Stimulated activated CD8-positive, alpha-beta memory T cell treated with anti-CD3 and anti-CD28 coated beads, Interleukin-12 subunit alpha, Interleukin-12 subunit beta, amount 100 ng/mL, for 1 hour (primary cell): ENCODE data around the gene C19orf85.

ENCODE experiments used
- DNase-seq: peaks from one replicate; pipeline ENCODE4 v3.0.0-alpha.2; 2020; ENCODE audit warnings: low read depth

The C19orf85 gene

DNA sequence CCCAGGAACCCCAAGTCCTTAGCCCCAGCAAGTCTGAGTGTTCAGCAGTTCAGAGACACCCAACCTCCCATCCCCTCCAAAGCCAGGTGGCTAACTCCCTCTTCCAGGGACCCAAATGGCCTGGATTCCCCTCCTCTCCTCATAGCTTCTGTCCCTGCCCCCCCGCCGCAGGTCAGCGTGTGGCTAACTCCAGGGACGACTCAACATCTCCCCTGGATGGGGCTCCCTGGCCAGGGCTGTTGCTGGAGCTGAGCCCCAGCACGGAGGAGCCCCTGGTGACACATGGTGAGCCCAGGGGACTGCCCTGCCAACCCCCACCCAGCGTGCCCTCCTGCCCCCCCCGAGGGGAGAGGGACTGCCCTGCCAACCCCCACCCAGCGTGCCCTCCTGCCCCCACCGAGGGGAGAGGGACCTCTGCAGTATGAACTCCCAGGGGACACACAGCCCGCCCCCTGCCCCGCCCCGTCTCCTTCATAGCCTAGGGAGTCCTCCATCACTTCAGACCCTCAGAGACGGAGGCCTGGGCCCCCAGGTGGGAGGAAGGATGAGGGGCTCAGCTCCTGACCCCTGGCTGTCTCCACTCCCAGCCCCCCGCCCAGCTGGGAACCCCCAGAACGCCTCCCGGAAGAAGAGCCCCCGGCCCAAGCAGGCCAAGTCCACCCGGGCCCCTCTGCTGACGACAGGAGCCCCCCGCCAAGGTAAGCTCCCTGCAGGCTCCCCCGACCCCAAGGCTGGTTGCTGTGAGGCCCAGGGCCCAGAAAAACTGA, 25.3 kb upstream of the C19orf85 start:
- DNase-seq = no peak

- DNase-seq = no peak
Observed at GRCh38 chr19:55488986-55489710, 24.6 kb upstream of the C19orf85 start.

- no peak for DNase-seq
Observed at GRCh38 chr19:55487924-55488687, 23.6 kb upstream of the C19orf85 start, which contains the start of gene SSC5D. Gene SSC5D (plus strand): TSS chr19:55488436. CDS start chr19:55488590, 154 bp downstream.

DNA sequence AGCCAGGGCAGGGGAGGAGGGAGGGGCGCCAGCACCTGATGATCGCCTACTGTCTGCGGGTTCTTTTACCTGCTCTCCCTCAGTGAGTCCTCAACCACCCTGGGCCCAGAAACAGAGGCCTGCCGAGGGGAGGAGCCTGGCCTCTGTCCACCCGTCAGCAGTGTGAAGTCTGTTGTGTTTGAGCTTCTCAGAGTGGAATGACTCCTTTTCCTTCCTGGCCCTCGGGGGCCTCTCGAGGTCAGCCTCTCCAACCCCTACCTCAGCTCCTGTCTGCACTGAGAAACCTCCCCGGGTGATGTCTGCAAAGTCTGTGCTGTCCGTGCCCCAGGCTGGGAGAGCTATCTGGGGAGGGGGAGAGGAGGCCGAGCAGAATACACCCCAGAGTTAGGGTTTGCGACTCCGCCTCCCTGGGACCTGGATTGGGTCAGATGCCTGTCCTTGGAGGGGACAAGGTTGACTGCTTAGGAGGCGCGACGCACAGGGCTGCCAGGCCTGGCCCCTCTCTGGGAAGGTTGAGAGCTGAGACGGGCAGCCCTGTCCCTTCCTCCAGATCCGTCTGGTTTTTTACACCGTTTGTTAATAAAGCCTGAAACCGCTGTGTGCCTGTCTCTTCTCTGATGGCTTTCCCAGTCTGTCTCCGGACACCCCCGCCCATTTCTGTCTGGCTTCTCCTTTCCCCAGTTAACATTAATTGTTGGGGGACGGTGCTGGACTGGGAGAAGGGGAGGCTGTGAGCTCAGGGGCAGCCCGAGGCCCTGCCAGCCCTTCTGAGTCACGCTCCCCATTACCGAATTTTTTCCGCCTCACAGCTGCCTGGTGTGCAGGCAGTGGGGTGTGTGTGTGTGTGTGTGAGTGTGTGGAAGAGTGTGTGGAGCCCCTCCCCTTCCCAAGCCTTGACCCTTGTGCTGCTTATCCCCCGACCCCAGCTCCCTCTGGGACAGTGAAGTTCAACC, 22.7 kb upstream of the C19orf85 start:
- peak; percentile 24 for DNase-seq

GRCh38 chr19:55486043-55486970, 21.8 kb upstream of the C19orf85 start:
- no peak for DNase-seq

- DNase-seq = no peak
Observed at GRCh38 chr19:55485439-55486011, 21.0 kb upstream of the C19orf85 start.

DNA sequence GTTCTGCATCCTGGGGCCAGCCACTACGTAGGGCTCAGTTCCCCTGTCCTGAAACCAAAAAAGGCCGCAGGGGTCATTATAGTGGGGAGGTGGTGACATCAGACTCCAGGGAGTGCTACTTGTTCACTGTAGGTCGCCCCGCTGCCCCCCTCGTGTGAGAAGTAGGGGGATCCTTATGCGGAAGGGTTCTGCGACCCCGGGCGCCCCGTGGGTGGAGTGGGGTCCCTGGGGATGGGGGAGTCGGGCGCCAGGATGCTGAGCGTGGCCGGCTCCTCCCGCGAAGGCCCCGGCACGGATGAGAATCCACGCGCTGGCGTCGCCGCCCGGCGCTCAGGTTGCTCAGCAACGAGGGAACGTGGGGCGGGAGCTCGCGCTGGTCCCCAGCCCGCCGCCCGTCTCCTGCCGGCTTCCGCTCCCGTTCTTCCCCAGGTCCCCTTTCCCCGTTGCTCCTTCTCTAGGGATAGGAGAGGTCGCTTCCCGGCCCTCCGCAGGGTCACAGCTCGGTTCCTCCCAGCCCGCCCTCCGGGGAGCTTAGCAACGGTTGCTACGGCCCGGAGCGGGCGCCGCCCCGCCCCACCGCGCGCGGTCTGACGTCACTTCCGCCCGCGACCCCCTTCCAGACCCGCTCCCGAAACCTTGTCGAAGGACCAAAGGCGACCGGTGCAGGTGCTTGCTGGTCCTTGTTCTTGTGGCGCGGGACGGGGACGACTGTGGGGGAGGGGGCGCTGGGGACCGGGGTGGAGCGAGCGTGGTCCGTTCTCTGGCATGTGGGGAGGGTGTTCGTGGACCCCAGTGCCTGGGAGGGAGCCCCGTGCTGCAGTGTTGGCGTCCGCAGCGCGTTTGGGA, 20.3 kb upstream of the C19orf85 start, which contains the start of gene NAT14:
TSS of gene NAT14 (plus strand) at position 596 of the 846 bp plus-strand sequence. CDS start 521 bp downstream, outside the sequence.
- no peak for DNase-seq

- DNase-seq = no peak
Observed at GRCh38 chr19:55483706-55484592, 19.4 kb upstream of the C19orf85 start.

- DNase-seq = no peak
Observed at GRCh38 chr19:55482967-55483705, 18.6 kb upstream of the C19orf85 start.

DNA sequence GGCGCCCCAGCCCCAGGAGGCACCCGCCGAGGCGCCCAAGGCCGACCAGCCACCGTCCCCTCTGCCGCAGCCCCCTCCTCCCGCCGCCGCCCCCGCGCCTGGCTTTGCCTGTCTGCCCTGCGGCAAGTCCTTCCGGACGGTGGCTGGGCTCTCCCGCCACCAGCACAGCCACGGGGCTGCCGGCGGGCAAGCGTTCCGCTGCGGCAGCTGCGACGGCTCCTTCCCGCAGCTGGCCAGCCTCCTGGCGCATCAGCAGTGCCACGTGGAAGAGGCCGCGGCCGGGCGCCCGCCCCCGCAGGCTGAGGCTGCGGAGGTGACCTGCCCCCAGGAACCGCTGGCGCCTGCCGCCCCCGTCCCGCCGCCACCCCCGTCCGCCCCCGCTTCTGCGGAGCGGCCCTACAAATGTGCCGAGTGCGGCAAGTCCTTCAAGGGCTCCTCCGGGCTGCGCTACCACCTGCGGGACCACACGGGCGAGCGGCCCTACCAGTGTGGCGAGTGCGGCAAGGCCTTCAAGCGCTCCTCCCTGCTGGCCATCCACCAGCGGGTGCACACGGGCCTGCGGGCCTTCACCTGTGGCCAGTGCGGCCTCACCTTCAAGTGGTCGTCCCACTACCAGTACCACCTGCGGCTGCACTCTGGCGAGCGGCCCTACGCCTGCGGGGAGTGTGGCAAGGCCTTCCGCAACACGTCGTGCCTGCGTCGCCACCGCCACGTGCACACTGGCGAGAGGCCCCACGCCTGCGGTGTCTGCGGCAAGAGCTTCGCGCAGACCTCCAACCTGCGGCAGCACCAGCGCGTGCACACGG, 17.8 kb upstream of the C19orf85 start:
- DNase-seq = no peak

DNA sequence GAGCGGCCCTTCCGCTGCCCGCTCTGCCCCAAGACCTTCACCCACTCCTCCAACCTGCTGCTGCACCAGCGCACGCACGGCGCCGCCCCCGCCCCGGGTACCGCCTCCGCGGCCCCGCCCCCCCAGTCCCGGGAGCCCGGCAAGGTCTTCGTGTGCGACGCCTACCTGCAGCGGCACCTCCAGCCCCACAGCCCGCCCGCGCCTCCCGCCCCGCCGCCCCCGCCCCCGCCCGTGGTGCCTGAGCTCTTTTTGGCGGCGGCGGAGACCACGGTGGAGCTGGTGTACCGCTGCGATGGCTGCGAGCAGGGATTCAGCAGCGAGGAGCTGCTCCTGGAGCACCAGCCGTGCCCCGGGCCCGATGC, 17.2 kb upstream of the C19orf85 start:
- DNase-seq = no peak

- DNase-seq = no peak
Observed at GRCh38 chr19:55481148-55481793, 16.7 kb upstream of the C19orf85 start.

- DNase-seq = no peak
Observed at GRCh38 chr19:55479451-55480230, 15.1 kb upstream of the C19orf85 start.

DNA sequence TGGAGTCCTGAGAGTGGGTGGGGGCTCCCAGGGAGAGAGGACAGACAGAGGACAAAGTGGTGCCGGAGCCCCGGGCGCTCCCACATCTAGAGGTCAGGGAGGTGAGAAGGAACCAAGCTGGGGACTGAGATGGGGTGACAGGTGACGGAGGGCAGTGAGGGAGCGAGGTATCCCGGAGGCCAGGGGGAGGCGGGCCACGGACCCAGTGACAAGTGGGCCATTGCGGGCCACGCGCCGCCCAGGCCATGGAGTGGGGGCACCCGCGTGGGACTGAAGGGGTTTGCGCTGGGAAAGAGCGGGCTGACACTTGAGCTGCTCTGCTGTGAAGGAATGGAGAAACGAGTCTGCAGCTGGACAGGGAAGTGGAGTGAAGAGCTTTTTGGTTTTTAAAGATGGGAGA, 14.5 kb upstream of the C19orf85 start:
- no peak for DNase-seq

DNA sequence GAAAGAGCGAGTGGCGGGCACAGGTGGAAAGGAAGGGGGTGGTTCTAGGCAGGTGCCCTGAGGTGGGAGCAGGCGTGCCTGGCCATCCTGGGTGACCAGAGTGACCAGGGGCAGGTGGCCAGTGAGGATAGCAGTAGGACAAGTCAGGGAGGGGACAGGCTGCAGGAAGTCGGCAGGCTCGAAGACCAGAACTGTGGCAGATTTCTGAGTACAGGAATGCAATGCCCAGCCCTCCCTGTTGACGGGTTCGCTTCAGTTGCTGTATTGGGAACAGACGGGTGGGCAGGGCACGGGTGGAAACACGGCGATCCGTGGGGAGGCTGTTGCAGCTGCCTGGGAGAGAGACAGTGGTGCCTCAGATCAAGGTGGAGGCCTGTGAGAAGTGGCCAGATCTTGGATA, 13.8 kb upstream of the C19orf85 start:
- DNase-seq = no peak
